Loucy (cell line): Measurements from ENCODE around the gene MAVS.

Source experiments
- H2AFZ ChIP-seq: fragments of 200-600 bp; sonication (generic); 2 replicates; pipeline ENCODE4 v1.6.0; 2016; ENCODE audit warnings: antibody characterized with exemption, mild to moderate bottlenecking, low read length, moderate library complexity
- H3F3A ChIP-seq: fragments of 200-600 bp; 2 replicates; pipeline ENCODE4 v1.6.0; 2016; ENCODE audit warnings: antibody characterized with exemption, low read depth, mild to moderate bottlenecking
- H3K27me3 ChIP-seq: fragments of 200-600 bp; sonication (generic); 2 replicates; pipeline ENCODE4 v1.6.1; 2014; ENCODE audit warnings: low read length, mild to moderate bottlenecking; ENCODE audit not compliant: insufficient read depth, poor library complexity, severe bottlenecking
- H3K36me3 ChIP-seq: fragments of 200-600 bp; sonication (generic); 2 replicates; pipeline ENCODE4 v1.6.1; 2016; ENCODE audit warnings: low read length; ENCODE audit not compliant: insufficient read depth
- H3K4me1 ChIP-seq: fragments of 200-600 bp; sonication (generic); 2 replicates; pipeline ENCODE4 v1.5.1; 2014; ENCODE audit warnings: low read length, mild to moderate bottlenecking; ENCODE audit not compliant: insufficient read depth, poor library complexity, severe bottlenecking
- H3K4me2 ChIP-seq: fragments of 200-600 bp; sonication (generic); 2 replicates; pipeline ENCODE4 v1.6.0; 2014; ENCODE audit warnings: antibody characterized with exemption, low read length, low read depth, mild to moderate bottlenecking; ENCODE audit not compliant: poor library complexity, severe bottlenecking
- H3K4me3 ChIP-seq: fragments of 200-600 bp; sonication (generic); 2 replicates; pipeline ENCODE4 v1.5.1; 2014; ENCODE audit warnings: low read length, mild to moderate bottlenecking, mixed read lengths; ENCODE audit not compliant: poor library complexity, severe bottlenecking
- H3K79me2 ChIP-seq: fragments of 200-600 bp; sonication (generic); 2 replicates; pipeline ENCODE4 v1.6.1; 2014; ENCODE audit warnings: low read length; ENCODE audit not compliant: insufficient read depth
- H3K9ac ChIP-seq: fragments of 200-600 bp; sonication (generic); 2 replicates; pipeline ENCODE4 v1.6.0; 2014; ENCODE audit warnings: mild to moderate bottlenecking, low read depth, low read length, moderate library complexity; ENCODE audit not compliant: poor library complexity, severe bottlenecking
- H3K9me2 ChIP-seq: fragments of 200-600 bp; sonication (generic); replicated peaks from 2 replicates; pipeline ENCODE4 v1.6.1; 2016; ENCODE audit warnings: low read depth, low read length, mixed read lengths
- H3K9me3 ChIP-seq: fragments of 200-600 bp; sonication (generic); 2 replicates; pipeline ENCODE4 v1.6.1; 2014; ENCODE audit warnings: mild to moderate bottlenecking, antibody characterized with exemption, low read length, low read depth; ENCODE audit not compliant: insufficient read depth
- H4K20me1 ChIP-seq: fragments of 200-600 bp; sonication (generic); 2 replicates; pipeline ENCODE4 v1.6.0; 2014; ENCODE audit warnings: antibody characterized with exemption, low read length, mild to moderate bottlenecking; ENCODE audit not compliant: insufficient read depth, poor library complexity, severe bottlenecking
- CTCF ChIP-seq: fragments of 200-600 bp; sonication (generic); conservative IDR thresholded peaks from 2 replicates; pipeline ENCODE4 v1.5.1; 2014; ENCODE audit warnings: mild to moderate bottlenecking, antibody characterized with exemption, low read length
- EZH2phosphoT487 ChIP-seq: fragments of 200-600 bp; IDR thresholded peaks from 2 replicates; pipeline ENCODE4 v1.6.1; 2018; ENCODE audit warnings: antibody characterized with exemption, mild to moderate bottlenecking, moderate library complexity, borderline replicate concordance

MAVS gene

GRCh38 chr20:3800878-3801260 lies 45.8 kb upstream of the MAVS start:
- Histone ChIP-seq H3K9me3 (no peaks in the 10 kb centered on the region), H3F3A (no peaks in the 10 kb centered on the region), H2AFZ (no peak overlapping the region), H3K4me3 (no peak overlapping the region), H3K9ac (no peak overlapping the region), H3K4me2 (no peak overlapping the region), H3K9me2 (no peaks in the 10 kb centered on the region), H3K27me3 (no peaks in the 10 kb centered on the region), H3K79me2 (peaks cover 54% of the 10 kb centered on the region), H4K20me1 (peaks cover 31% of the 10 kb centered on the region), H3K4me1 (peaks cover 33% of the 10 kb centered on the region), H3K36me3 (peaks cover 57% of the 10 kb centered on the region; the same call in 1 of the 2 replicates)
- no peak for TF ChIP-seq EZH2phosphoT487
- no peak for TF ChIP-seq CTCF

- H3K9me2 ChIP-seq: no peaks in the 10 kb centered on the region
- H2AFZ ChIP-seq: no peak overlapping the region
- peaks cover 33% of the 10 kb centered on the region for H3K4me1 ChIP-seq
- TF ChIP-seq EZH2phosphoT487 (no peak), CTCF (no peak)
- peaks cover 31% of the 10 kb centered on the region for H4K20me1 ChIP-seq
- no peaks in the 10 kb centered on the region for H3K27me3 ChIP-seq
- no peaks in the 10 kb centered on the region for H3K9me3 ChIP-seq
- H3F3A ChIP-seq: no peaks in the 10 kb centered on the region
- H3K9ac ChIP-seq: no peak overlapping the region
- H3K36me3 ChIP-seq: peaks cover 57% of the 10 kb centered on the region; the same call in 1 of the 2 replicates
- H3K4me2 ChIP-seq: no peak overlapping the region
- peaks cover 53% of the 10 kb centered on the region for H3K79me2 ChIP-seq
- no peak overlapping the region for H3K4me3 ChIP-seq
Measured at GRCh38 chr20:3801299-3801698, 45.3 kb upstream of the MAVS start.

GRCh38 chr20:3801846-3802245 lies 44.8 kb upstream of the MAVS start:
- Histone ChIP-seq H3K4me1 (peaks cover 30% of the 10 kb centered on the region), H2AFZ (no peak overlapping the region), H3K36me3 (peaks cover 57% of the 10 kb centered on the region; the same call in 1 of the 2 replicates), H3K4me2 (no peak overlapping the region), H3K9me3 (no peaks in the 10 kb centered on the region), H3K9ac (no peak overlapping the region), H3K4me3 (no peak overlapping the region), H3K27me3 (no peaks in the 10 kb centered on the region), H4K20me1 (peaks cover 27% of the 10 kb centered on the region), H3K9me2 (no peaks in the 10 kb centered on the region), H3F3A (peaks cover 1% of the 10 kb centered on the region; the same call in 1 of the 2 replicates), H3K79me2 (peaks cover 47% of the 10 kb centered on the region)
- TF ChIP-seq CTCF (no peak), EZH2phosphoT487 (no peak)
